Esophagus muscularis mucosa (tissue), 4 donors: ENCODE results near the gene MARVELD3. TPM values are rescaled to one million over a fixed set of nuclear protein-coding genes. Genes with fewer than 3 reads are reported as not detected.
"Not testable (repeated sequence)": the region's sequence is repeated elsewhere in the genome, so short reads cannot be mapped to it uniquely, and the experiment has no call there.

Experiments
- DNase-seq: peaks from one replicate; pipeline ENCODE4 v3.0.0-alpha.2; 2017; ENCODE audit errors: extremely low spot score
- H3K27ac ChIP-seq, 4 donors: fragments of 200-600 bp; sonication (generic); replicated peaks in 1 of 4; 1 replicate in 3 of 4; 2 replicates in 1 of 4; pipeline ENCODE4 v1.5.1; 2016 to 2019; ENCODE audit warnings: mild to moderate bottlenecking in 1 of 4
- H3K27me3 ChIP-seq, 4 donors: fragments of 200-600 bp; sonication (generic); one replicate each; pipeline versions ENCODE4 v1.5.1 to v1.6.0; 2016 to 2019
- H3K36me3 ChIP-seq, 4 donors: fragments of 200-600 bp; sonication (generic); one replicate each; pipeline ENCODE4 v1.5.1; 2016 to 2019
- H3K4me1 ChIP-seq, 4 donors: fragments of 200-600 bp; sonication (generic); one replicate each; pipeline ENCODE4 v1.5.1; 2016 to 2019
- H3K4me3 ChIP-seq, 4 donors: fragments of 200-600 bp; sonication (generic); 1 replicate in 2 of 4; 2 replicates in 2 of 4; pipeline ENCODE4 v1.5.1; 2016 to 2019; ENCODE audit warnings: mild to moderate bottlenecking in 4 of 4, moderate library complexity in 1 of 4
- H3K9me3 ChIP-seq, 4 donors: fragments of 200-600 bp; sonication (generic); 1 replicate in 3 of 4; 2 replicates in 1 of 4; pipeline ENCODE4 v1.5.1; 2016 to 2019
- CTCF ChIP-seq, 3 experiments: fragments of 200-600 bp in 2 of 3; fragments of 450-650 bp in 1 of 3; sonication (generic) in 2 of 3; IDR thresholded peaks; one replicate each; pipeline ENCODE4 v1.5.1; 2017 to 2019; ENCODE audit warnings: antibody characterized with exemption in 3 of 3, mild to moderate bottlenecking in 2 of 3, moderate library complexity in 1 of 3
- EP300 ChIP-seq: sonication (generic); formaldehyde crosslinking; IDR thresholded peaks from one replicate; pipeline ENCODE4 v1.6.1; 2017; ENCODE audit warnings: antibody characterized with exemption
- POLR2A ChIP-seq: fragments of 450-650 bp; IDR thresholded peaks from one replicate; pipeline ENCODE4 v1.6.1; 2017; ENCODE audit warnings: antibody characterized with exemption, moderate library complexity, mild to moderate bottlenecking, low read depth
- POLR2AphosphoS5 ChIP-seq, 2 donors: sonication (generic); formaldehyde crosslinking; IDR thresholded peaks; one replicate each; pipeline ENCODE4 v1.6.1; 2017; ENCODE audit warnings: antibody characterized with exemption in 2 of 2
- WGBS: methylation state at CpG from one replicate; pipeline ENCODE4 v1.1.5; 2018; 5-methylcytosine and 5-hydroxymethylcytosine counted together
- intact Hi-C: fragments of 100-400 bp; cut with DNase I; formaldehyde crosslinking; loops from one replicate; pipeline ENCODE4 v1.15.1; 2023
- total RNA-seq, 4 donors: library from RNA; depleted of rRNA; stranded (reverse); fragments of >200 nt; gene quantifications; one replicate each; pipeline versions ENCODE4 v1.1.0 to v1.2.1, GENCODE V29; 2016

The MARVELD3 gene
- total RNA-seq, 4 donors from 2014 or later = 0.46 TPM; not detected in 3

- Histone ChIP-seq H3K4me1 (no peaks in the 10 kb centered on the region), H3K27me3 (peaks cover 0 to 7% (median 0%) of the 10 kb centered on the region in 4 donors), H3K9me3 (no peaks in the 10 kb centered on the region), H3K27ac (no peak overlapping the region), H3K4me3 (no peak overlapping the region), H3K36me3 (no peaks in the 10 kb centered on the region)
- no peak for DNase-seq
- intact Hi-C loops = no loop called here
- TF ChIP-seq CTCF (IDR thresholded peaks at IDR 0.05) (no peak), POLR2AphosphoS5 (IDR thresholded peaks at IDR 0.05) (no peak), POLR2A (no peak), EP300 (no peak)
- WGBS = 76% methylated on average over 3 of the region's 3 CpGs
Measured at GRCh38 chr16:71593048-71593999, 32.7 kb upstream of the MARVELD3 start.

GRCh38 chr16:71594000-71594646 is 31.9 kb upstream of the MARVELD3 start:
- Histone ChIP-seq H3K4me1 (no peaks in the 10 kb centered on the region), H3K27ac (no peak overlapping the region), H3K36me3 (no peaks in the 10 kb centered on the region), H3K9me3 (no peaks in the 10 kb centered on the region), H3K4me3 (no peak overlapping the region), H3K27me3 (peaks cover 0 to 7% (median 0%) of the 10 kb centered on the region in 4 donors)
- 88% methylated on average over 5 of the region's 5 CpGs for WGBS
- DNase-seq = no peak
- no peak for TF ChIP-seq CTCF (IDR thresholded peaks at IDR 0.05)
- TF ChIP-seq EP300 = no peak
- TF ChIP-seq POLR2AphosphoS5 (IDR thresholded peaks at IDR 0.05) = no peak
- TF ChIP-seq POLR2A = no peak
- intact Hi-C loops = no loop called here

- DNase-seq, H3K27me3 ChIP-seq, H3K4me1 ChIP-seq, intact Hi-C loops, H3K27ac ChIP-seq, H3K4me3 ChIP-seq, H3K9me3 ChIP-seq, H3K36me3 ChIP-seq: not testable (repeated sequence)
- 86% methylated on average over 7 of the region's 7 CpGs for WGBS
Measured at GRCh38 chr16:71595340-71595826, 30.6 kb upstream of the MARVELD3 start.

- H3K27ac ChIP-seq, H3K36me3 ChIP-seq, H3K4me3 ChIP-seq, intact Hi-C loops, H3K9me3 ChIP-seq, H3K4me1 ChIP-seq, H3K27me3 ChIP-seq, DNase-seq: not testable (repeated sequence)
- 65% methylated on average over 2 of the region's 2 CpGs for WGBS
Measured at GRCh38 chr16:71598426-71598825, 27.6 kb upstream of the MARVELD3 start.

GRCh38 chr16:71600822-71601221 is 25.2 kb upstream of the MARVELD3 start:
- TF ChIP-seq CTCF (IDR thresholded peaks at IDR 0.05) = no peak
- TF ChIP-seq EP300 = no peak
- TF ChIP-seq POLR2AphosphoS5 (IDR thresholded peaks at IDR 0.05) = no peak
- no peak for TF ChIP-seq POLR2A
- DNase-seq = no peak
- intact Hi-C loops = no loop called here
- Histone ChIP-seq H3K27me3 (no peaks in the 10 kb centered on the region), H3K4me1 (no peaks in the 10 kb centered on the region), H3K27ac (no peak overlapping the region), H3K36me3 (no peaks in the 10 kb centered on the region), H3K9me3 (no peaks in the 10 kb centered on the region), H3K4me3 (no peak overlapping the region)
- 81% methylated on average over 8 of the region's 8 CpGs for WGBS
